Spinal cord (tissue), 10 donors: ENCODE results near the gene ESRRG. TPM values are rescaled to one million over a fixed set of nuclear protein-coding genes. Genes with fewer than 3 reads are reported as not detected.

Experiments used
- DNase-seq, 6 donors: peaks; one replicate each; pipeline versions ENCODE4 v3.0.0 to v3.0.0-alpha.2; 2013 to 2015; ENCODE audit warnings: low spot score in 6 of 6, low read depth in 4 of 6
- H3K27ac ChIP-seq: one replicate; pipeline ENCODE4 v1.5.1; 2013; ENCODE audit warnings: low read depth, low read length, control low read depth
- H3K27me3 ChIP-seq: one replicate; pipeline ENCODE4 v1.6.1; 2013; ENCODE audit warnings: low read length; ENCODE audit not compliant: control insufficient read depth, insufficient read depth
- H3K36me3 ChIP-seq: one replicate; pipeline ENCODE4 v1.6.1; 2013; ENCODE audit warnings: low read length; ENCODE audit not compliant: control insufficient read depth, insufficient read depth
- H3K4me1 ChIP-seq: one replicate; pipeline ENCODE4 v1.6.1; 2013; ENCODE audit warnings: low read length; ENCODE audit not compliant: control insufficient read depth, insufficient read depth
- H3K4me3 ChIP-seq: one replicate; pipeline ENCODE4 v1.5.1; 2013; ENCODE audit warnings: low read depth, low read length, control low read depth
- H3K9me3 ChIP-seq: one replicate; pipeline ENCODE4 v1.6.1; 2013; ENCODE audit warnings: low read length; ENCODE audit not compliant: control insufficient read depth, insufficient read depth
- WGBS: methylation state at CpG from one replicate; pipeline ENCODE4 v1.1.5; 2013; ENCODE audit warnings: missing lambda C conversion rate; ENCODE audit not compliant: insufficient coverage; 5-methylcytosine and 5-hydroxymethylcytosine counted together
- polyA plus RNA-seq, 2 donors: library from polyadenylated mRNA; unstranded; fragments of 120-200 nt; gene quantifications; one replicate each; pipeline ENCODE4 v1.2.1, GENCODE V29; 2013; ENCODE audit not compliant: insufficient read length in 2 of 2
- total RNA-seq, 2 donors: library from RNA; depleted of rRNA in 1 of 2; stranded (reverse); fragments of 120-200 nt in 1 of 2; fragments of >200 nt in 1 of 2; gene quantifications; one replicate each; pipeline versions ENCODE4 v1.2.3 to v1.2.4, GENCODE V29; 2013 to 2014
- donor health status: healthy.

Gene ESRRG
- total and polyA plus RNA-seq, 4 donors: 14.1 to 48.4 (median 34.8) TPM

DNA sequence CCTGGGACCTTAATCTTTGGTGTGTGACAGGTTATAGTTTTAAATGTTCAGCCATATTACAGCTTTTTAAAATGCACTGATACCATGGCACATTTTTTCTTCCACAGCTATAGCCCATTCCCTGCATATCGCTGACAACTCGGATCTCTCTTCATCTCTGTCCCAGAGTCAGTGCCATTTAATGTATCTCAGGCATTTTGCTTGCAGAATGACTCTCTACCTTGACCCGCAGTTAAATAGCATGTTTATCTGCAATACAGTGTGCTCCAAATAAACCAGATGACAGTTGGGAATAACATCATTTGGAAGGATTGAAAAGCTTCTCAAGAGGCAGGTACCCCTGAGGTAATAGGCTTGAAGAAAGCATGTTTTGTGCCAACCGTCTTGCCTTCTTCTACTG lies 200.2 kb downstream of the ESRRG start:
- Histone ChIP-seq H3K4me1 (no peaks in the 10 kb centered on the region), H3K36me3 (no peaks in the 10 kb centered on the region), H3K9me3 (no peaks in the 10 kb centered on the region), H3K27ac (no peak overlapping the region), H3K4me3 (no peak overlapping the region), H3K27me3 (peaks cover 3% of the 10 kb centered on the region)
- 78% methylated on average over 3 of the region's 4 CpGs for WGBS
- DNase-seq: no peak

DNA sequence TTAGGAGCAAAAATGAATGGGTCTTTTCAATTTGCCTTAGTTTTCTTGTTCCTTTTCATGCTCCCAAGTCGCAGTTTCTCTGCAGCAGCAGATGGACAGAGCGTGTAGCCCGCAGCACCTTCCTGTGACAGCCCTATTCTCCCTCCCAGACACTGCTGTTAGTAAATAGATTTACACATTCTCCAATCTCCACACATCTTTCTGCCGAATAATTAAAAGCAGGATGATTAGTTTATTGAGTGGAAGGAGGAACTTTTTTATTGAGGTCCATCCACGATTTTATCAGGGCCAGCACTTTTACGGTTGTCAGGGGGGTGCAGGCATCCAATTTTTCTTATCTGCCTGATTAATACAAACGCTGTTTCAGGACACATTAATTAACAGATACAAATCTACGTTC lies 201.8 kb downstream of the ESRRG start:
- no peak overlapping the region for H3K4me3 ChIP-seq
- H3K4me1 ChIP-seq: no peaks in the 10 kb centered on the region
- no CpG with 5 or more reads among the region's 8 CpGs for WGBS
- DNase-seq: peak in 2 of 6 donors; percentile 6 to 51
- peaks cover 3% of the 10 kb centered on the region for H3K27me3 ChIP-seq
- no peaks in the 10 kb centered on the region for H3K9me3 ChIP-seq
- no peak overlapping the region for H3K27ac ChIP-seq
- no peaks in the 10 kb centered on the region for H3K36me3 ChIP-seq

DNA sequence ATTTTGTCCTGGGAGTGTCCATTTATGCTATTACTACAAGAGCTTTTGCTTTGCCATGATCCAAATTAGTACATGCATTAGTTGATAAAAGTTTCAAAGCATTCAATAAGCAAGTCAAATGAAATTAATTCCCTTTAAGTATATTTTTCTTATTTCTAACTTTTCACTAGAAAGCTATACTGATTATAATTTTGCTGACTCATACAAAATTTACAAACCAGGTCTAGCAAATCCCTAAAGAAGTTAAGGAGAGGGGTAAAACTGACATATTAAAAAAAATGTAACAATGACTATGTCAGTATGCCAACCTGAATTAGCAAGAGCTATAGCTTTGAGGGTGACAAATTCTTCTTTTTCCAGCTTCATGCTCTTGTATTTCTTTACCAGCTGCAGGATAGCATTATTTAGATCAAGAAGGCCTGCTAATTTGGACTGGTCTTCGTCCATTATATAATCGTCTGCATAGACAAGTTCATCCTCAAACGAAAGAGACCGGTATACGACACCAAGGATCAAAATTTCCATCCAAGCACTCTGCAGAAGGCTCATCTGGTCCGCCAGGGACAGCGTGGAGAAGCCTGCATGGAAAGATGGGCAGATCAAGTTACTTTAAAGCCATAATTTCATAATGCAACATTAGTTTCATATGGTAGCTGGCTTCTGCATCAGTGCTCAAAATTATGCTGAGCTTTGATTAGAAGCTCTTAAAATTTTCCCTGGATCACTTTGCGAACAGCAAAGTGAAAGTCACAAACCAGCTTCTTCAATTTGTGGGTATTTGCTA lies 204.2 kb downstream of the ESRRG start:
- Histone ChIP-seq H3K27me3 (peaks cover 3% of the 10 kb centered on the region), H3K9me3 (no peaks in the 10 kb centered on the region), H3K27ac (no peak overlapping the region), H3K4me1 (no peaks in the 10 kb centered on the region), H3K36me3 (no peaks in the 10 kb centered on the region), H3K4me3 (no peak overlapping the region)
- DNase-seq: no peak
- 81% methylated on average over 7 of the region's 8 CpGs for WGBS

DNA sequence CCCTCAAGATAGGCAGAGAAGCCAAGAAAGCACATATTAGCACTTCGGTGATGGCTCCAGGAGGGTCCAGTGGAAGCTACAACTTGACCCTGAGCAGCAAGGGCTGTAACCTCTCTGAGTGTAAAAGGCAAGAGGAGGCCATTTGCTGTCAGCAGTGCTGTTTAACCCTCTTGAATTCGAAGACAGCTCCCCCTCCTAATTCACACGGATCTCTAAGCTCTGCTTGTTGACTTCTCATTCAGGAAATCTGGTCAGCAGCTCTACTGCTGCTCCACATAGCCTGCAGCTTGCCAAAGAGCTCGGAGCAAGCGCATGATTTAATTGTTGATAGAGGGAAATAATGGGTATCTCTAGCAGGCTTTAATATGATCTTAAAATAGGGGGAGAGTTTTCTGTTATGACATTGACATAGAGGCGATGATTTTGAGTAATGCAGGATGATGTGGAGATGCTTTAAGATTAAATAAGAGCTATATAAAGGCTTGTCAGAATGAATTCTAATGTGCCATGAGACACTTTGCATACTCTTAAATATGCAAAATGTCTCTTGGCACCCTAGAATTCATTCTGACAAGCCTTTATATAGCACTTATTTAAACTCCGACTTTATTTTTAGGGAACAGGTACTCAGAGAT lies 220.6 kb downstream of the ESRRG start:
- Histone ChIP-seq H3K27me3 (no peaks in the 10 kb centered on the region), H3K27ac (no peak overlapping the region), H3K4me3 (no peak overlapping the region), H3K36me3 (no peaks in the 10 kb centered on the region), H3K4me1 (no peaks in the 10 kb centered on the region), H3K9me3 (no peaks in the 10 kb centered on the region)
- 46% methylated on average over 5 of the region's 7 CpGs for WGBS
- peak in 1 of 6 donors; percentile 57 for DNase-seq

DNA sequence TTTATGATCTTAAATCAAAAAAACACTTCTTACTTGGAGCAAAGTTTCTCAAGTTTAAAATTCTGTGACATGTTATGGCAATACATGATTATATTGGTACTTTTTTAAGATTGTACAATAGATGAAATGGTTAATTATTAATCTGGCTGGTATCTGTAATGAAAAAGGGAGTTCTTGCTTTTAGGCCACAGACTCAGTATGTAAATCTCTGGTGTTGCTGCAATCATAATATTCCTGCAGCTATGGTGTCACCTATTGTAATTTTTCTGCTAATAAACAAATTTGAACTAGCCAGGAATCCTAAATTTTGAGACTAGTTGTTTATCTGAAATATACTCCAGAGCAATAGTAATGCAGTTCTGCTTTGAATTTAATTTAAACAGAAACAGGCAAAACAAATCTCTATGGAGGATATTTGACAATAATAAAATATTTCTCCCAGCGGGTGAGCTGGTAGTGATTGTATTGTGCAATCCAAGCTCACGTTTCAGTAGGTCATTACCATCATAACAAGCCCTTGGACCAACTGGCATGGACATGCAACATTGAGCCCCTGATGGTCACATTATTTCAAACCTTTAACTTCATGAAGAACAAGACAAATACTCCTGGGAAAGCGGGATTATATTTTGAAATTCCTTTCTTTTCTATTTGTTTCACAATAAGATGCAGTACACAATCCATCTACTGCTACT lies 222.8 kb downstream of the ESRRG start:
- no peak for DNase-seq
- WGBS: no CpG with 5 or more reads among the region's 3 CpGs
- Histone ChIP-seq H3K4me1 (no peaks in the 10 kb centered on the region), H3K4me3 (no peak overlapping the region), H3K27ac (no peak overlapping the region), H3K36me3 (no peaks in the 10 kb centered on the region), H3K9me3 (no peaks in the 10 kb centered on the region), H3K27me3 (no peaks in the 10 kb centered on the region)

DNA sequence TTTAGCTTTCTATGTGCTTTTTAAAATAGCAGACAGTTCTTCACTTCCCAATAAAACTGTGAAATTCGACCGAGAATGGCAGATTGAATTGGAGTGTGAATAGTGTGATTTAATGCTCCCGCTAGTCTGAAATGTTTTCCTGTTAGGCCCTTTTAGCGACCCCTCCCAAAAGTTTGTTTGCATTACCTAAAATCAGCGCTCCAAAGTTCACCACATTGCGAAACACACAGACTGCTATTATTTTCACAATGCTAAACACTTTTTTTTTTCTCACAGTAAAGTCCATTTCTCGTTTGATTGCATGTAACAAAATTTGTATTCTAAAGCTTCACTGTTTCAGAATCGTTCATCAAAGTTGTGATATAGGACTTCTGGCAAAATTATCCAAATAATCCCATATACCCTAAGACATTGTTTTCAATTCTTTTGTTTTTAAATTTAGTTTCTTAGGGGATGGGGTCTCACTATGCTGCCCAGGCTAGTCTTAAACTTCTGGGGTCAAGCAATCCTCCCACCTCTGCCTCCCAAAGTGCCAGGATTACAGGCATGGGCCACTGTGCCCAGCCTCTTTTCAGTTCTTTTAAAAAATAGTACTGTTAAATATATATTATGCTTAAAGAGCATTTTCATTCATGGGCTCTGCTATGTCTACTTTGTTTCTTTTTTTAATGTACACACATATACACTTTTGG lies 223.5 kb downstream of the ESRRG start:
- H3K4me3 ChIP-seq: no peak overlapping the region

DNA sequence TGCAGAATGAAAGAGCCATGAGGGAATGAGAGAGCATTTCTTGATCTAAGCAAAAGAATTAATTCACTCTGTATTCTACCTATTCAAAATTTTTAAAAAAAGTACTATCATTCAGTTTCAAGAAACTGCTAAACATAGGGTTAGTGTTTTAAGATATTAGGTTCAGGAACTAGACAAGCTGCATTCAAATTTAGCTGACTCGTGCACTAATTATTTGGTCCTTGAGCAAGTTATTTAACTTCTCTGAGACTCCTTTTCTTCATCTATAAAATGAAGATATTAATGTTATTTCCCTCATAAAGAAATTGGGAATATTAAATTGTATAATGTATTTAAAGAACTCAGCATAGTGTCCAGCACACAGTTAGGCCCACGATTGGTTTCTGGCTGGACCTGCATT lies 225.0 kb downstream of the ESRRG start:
- 80% methylated on average over 1 of the region's 2 CpGs for WGBS

More for the DNA sequence above, 223.5 kb downstream of the ESRRG start:
- Histone ChIP-seq H3K4me1 (no peaks in the 10 kb centered on the region), H3K36me3 (no peaks in the 10 kb centered on the region), H3K9me3 (peaks cover under 1% of the 10 kb centered on the region), H3K27ac (no peak overlapping the region), H3K27me3 (no peaks in the 10 kb centered on the region)
- no peak for DNase-seq
- WGBS: 90% methylated on average over 4 of the region's 8 CpGs

DNA sequence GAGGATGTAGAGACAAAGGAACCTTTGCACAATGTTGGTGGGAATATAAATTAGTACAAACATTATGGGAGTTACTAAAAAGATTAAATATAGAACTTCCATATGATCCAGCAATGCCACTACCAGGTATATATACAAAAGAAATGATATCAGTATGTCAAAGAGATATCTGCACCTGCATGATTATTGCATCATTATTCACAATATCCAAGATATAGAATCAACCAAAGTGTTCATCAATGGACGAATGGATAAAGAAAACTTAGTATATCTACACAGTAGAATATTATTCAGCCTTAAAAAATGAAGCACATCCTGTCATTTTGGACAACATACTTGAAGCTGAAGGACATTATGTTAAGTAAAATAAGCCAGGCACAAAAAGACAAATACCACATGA lies 238.2 kb downstream of the ESRRG start:
- Histone ChIP-seq H3K36me3 (no peaks in the 10 kb centered on the region), H3K27ac (no peak overlapping the region), H3K27me3 (no peaks in the 10 kb centered on the region), H3K9me3 (no peaks in the 10 kb centered on the region), H3K4me1 (no peaks in the 10 kb centered on the region), H3K4me3 (no peak overlapping the region)
- no peak for DNase-seq
- whole genome bisulfite sequencing: no CpG with 5 or more reads among the region's 1 CpG

More for the DNA sequence above, 225.0 kb downstream of the ESRRG start:
- Histone ChIP-seq H3K4me3 (no peak overlapping the region), H3K9me3 (peaks cover 4% of the 10 kb centered on the region), H3K4me1 (no peaks in the 10 kb centered on the region), H3K36me3 (no peaks in the 10 kb centered on the region), H3K27me3 (no peaks in the 10 kb centered on the region), H3K27ac (no peak overlapping the region)
- DNase-seq: no peak

DNA sequence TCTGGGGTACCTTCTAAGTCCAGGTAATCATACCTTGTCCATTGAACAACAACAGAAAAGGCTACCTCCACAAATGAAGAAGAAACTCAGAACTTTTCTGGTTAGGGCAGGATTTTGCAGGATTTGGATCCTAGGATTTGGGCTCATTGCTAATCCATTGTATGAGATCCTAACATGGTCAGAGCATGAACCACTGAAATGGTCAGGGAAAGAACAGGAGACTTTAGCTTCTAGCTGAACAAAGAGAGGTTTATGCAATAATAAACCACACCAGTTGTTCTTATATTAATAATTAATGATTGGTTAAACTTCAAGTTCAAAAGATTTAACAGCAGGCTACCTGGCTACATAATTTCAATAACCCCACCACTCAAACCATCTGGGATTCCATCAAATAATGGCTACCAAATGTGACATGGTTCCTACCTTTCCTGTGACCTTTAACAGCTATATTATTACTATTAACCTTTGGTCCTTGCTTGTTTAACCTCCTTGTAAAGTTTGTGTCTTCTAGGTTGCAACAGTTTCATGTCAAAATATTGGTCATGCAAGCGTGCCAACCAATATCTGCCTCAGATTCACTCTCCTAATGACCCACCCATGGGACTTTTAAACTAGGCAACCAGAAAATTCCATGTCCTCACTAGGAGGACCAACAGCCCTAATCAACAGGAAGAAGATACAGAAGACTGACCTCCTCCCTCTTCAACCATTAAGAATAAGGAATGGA lies 239.4 kb downstream of the ESRRG start:
- Histone ChIP-seq H3K9me3 (peaks cover 1% of the 10 kb centered on the region), H3K27ac (no peak overlapping the region), H3K4me1 (no peaks in the 10 kb centered on the region), H3K27me3 (no peaks in the 10 kb centered on the region), H3K36me3 (no peaks in the 10 kb centered on the region), H3K4me3 (no peak overlapping the region)
- no peak for DNase-seq
- WGBS: 86% methylated on average over 1 of the region's 1 CpG
